Occipital lobe (tissue), 2 donors: ENCODE data around the gene BRIX1. TPM values are rescaled to one million over a fixed set of nuclear protein-coding genes. Genes with fewer than 3 reads are reported as not detected.
"Not testable (repeated sequence)": the region's sequence is repeated elsewhere in the genome, so short reads cannot be mapped to it uniquely, and the experiment has no call there.

Source experiments
- DNase-seq: peaks from one replicate; lab custom pipeline; 2025; lab: John Stamatoyannopoulos, UW
- total RNA-seq: library from RNA; depleted of rRNA; stranded (reverse); fragments of >200 nt; gene quantifications from one replicate; pipeline ENCODE4 v1.2.3, GENCODE V29; 2014

The BRIX1 gene
- total RNA-seq, 1 donor from 2014 or later: 49.4 TPM

DNA sequence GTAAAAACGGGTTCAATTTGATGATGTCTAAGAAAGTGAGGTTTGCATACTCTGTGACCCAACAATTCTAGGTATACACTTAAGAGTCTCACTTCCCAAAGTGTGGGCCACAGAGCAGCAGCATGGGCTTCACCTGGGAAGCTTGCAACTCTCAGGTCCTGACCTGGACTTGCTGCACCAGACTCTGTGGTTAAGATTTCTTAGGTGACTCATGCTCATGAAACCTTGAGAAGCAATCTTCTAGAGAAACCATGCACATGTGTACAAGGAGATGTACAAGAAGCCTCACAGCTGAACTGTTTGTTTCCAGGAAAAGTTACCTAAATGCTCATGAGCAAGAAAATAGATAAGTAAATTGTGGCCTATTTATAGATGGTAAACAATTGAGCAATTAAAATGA lies 43.8 kb downstream of the BRIX1 start:
- no peak for DNase-seq

DNA sequence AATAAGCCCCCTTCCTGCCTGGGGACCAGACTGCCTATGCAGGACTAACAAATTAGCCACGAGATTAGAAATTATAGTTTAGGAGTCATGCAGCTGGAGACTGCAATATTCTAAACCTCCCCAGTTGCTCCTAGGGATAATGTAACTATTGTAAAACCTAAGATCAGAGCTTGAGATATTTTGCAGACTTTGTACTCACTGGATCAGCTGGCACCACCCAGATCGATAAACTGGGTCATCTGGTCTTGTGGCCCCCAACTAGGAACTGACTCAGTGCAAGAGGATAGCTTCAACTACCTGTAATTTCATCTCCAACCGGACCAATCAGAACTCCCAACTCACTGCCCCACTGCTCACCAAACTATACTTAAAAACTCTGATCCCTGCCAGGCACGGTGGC lies 52.0 kb downstream of the BRIX1 start:
- DNase-seq: no peak

DNA sequence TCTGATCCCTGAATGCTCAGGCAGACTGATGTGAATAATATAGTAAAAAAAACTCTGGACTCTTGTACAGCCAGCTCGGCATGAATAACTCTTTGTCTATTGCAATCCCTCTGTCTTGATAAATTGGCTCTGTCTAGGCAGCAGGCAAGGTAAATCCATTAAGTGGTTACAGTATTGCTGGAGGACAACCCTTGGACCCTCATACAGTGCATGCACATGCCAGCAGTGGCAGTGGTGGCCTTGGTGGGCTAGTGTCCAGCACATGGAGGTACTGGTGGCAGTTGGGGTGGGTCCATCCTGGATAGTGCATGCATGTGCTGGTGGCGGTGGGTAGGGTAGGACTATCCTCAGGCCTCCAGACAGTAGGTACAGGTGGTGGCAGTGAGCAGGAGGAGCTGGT lies 52.7 kb downstream of the BRIX1 start:
- no peak for DNase-seq

DNA sequence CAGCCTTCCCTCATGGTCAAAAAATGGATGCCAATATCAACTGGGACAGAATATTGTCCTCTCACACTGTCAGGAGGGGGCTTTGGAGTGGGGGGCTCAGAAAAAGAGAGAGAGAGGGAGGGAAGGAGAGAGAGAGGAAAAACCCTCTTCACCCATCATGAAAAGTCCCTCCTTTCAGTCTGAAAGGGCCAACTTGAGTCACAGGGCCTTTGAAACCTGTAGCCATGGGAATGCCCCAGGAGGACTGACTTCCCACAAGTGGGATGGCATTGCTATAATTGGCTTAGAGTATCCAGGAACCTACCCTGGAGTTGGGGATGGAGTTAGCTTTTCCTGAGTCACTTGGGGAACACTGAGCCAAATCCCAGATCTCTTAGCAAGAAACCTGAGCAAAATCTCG lies 55.0 kb downstream of the BRIX1 start:
- no peak for DNase-seq

DNA sequence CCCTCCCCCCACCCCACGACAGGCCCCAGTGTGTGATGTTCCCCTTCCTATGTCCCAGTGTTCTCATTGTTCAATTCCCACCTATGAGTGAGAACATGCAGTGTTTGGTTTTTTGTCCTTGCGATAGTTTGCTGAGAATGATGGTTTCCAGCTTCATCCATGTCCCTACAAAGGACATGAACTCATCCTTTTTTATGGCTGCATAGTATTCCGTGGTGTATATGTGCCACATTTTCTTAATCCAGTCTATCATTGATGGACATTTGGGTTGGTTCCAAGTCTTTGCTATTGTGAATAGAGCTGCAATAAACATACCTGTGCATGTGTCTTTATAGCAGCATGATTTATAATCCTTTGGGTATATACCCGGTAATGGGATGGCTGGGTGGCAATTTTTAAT lies 56.1 kb downstream of the BRIX1 start:
- DNase-seq: not testable (repeated sequence)

Other genes starting within 250 kb of the BRIX1 start
- gene TTC23L, start 76.5 kb upstream of the BRIX1 start, total RNA-seq: 3.4 TPM
- 48.4 TPM for gene RAD1, start 207 bp upstream of the BRIX1 start, total RNA-seq
- gene DNAJC21, start 13.8 kb downstream of the BRIX1 start, total RNA-seq: 34.5 TPM
- gene AGXT2, start 132.2 kb downstream of the BRIX1 start, total RNA-seq: not detected